ENCODE measurements around the gene LARP1. TPM values are rescaled to one million over a fixed set of nuclear protein-coding genes. Genes with fewer than 3 reads are reported as not detected.

Gene LARP1
- total and polyA plus RNA-seq, 10 of the 15 experiments (the other 5 are each of a cell fraction or from before 2014, with no cell fraction given): 22.6 to 227 (median 60.8) TPM

DNA sequence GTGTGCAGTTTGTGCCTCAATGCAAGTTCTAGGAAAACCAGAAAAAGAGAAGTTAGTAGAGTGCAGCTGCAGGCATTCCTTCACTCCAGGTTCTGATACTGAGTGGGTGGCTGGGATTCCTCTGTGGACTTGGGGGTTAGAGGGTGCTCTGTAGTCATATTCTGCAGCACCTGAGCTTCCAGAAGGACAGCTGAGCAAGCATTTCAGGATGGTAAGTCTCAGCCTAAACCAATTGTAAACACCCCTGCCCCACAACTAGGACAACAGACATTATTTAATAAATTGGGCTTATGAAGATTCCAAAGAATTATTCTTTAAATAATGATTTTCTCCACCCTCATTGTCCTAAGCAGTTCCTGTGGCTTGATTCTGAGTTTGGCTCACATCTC, 86.1 kb downstream of the LARP1 start:
- RAD21 ChIA-PET (ENCODE audit: unreplicated experiment): no interaction called here
- SMC1A ChIA-PET (ENCODE audit: uncharacterized antibody, unreplicated experiment): no interaction called here
- no peak overlapping the region for H3K9ac ChIP-seq (ENCODE audit: control insufficient read depth, insufficient read depth, low read length)
- DNase-seq (ENCODE audit: low read depth, low spot score) (no peak), FAIRE-seq (no peak), ATAC-seq (no peak)
- POLR2A ChIA-PET: no interaction called here
- H3K9me3 ChIP-seq (replicated peaks; ENCODE audit: control insufficient read depth, insufficient read depth, low read length): no peaks in the 10 kb centered on the region
- intact Hi-C loops (cut with micrococcal nuclease; ENCODE audit: unreplicated experiment) (no loop called here), in situ Hi-C loops (cut with MboI) (no loop called here)
- no peak overlapping the region for H3K27ac ChIP-seq (ENCODE audit: control insufficient read depth, insufficient read depth)
- no peak overlapping the region for H3K4me2 ChIP-seq (ENCODE audit: control insufficient read depth, insufficient read depth)
- H2AFZ ChIP-seq (ENCODE audit: control insufficient read depth, low read depth, low read length): no peak overlapping the region
- no peaks in the 10 kb centered on the region; a peak in 1 of 4 replicates for H3K36me3 ChIP-seq (ENCODE audit: control insufficient read depth in 2 of 2, insufficient read depth in 2 of 2, low read length in 1 of 2)
- TF ChIP-seq POLR2AphosphoS2 (IDR thresholded peaks at IDR 0.05; ENCODE audit: low read depth, low read length) (no peak), NR2C2 (IDR thresholded peaks at IDR 0.05; ENCODE audit: borderline replicate concordance, control insufficient read depth, insufficient read length, low read depth) (no peak), RCOR1 (conservative IDR thresholded peaks at IDR 0.05; ENCODE audit: low read depth, low read length) (no peak), CBX5 (IDR thresholded peaks at IDR 0.05; ENCODE audit: low read depth) (no peak), MYC (IDR thresholded peaks at IDR 0.05; ENCODE audit: insufficient read depth, insufficient read length, insufficient replicate concordance, low read length, severe bottlenecking) (no peak), TAF1 (IDR thresholded peaks at IDR 0.05; ENCODE audit: borderline replicate concordance, low read depth, low read length) (no peak), ZBTB4 (CRISPR knock-in tag; IDR thresholded peaks at IDR 0.05) (no peak), FOS (IDR thresholded peaks at IDR 0.05; ENCODE audit: borderline replicate concordance, extremely low read depth, insufficient read length) (no peak)
- TF ChIP-seq, protein P1, sequence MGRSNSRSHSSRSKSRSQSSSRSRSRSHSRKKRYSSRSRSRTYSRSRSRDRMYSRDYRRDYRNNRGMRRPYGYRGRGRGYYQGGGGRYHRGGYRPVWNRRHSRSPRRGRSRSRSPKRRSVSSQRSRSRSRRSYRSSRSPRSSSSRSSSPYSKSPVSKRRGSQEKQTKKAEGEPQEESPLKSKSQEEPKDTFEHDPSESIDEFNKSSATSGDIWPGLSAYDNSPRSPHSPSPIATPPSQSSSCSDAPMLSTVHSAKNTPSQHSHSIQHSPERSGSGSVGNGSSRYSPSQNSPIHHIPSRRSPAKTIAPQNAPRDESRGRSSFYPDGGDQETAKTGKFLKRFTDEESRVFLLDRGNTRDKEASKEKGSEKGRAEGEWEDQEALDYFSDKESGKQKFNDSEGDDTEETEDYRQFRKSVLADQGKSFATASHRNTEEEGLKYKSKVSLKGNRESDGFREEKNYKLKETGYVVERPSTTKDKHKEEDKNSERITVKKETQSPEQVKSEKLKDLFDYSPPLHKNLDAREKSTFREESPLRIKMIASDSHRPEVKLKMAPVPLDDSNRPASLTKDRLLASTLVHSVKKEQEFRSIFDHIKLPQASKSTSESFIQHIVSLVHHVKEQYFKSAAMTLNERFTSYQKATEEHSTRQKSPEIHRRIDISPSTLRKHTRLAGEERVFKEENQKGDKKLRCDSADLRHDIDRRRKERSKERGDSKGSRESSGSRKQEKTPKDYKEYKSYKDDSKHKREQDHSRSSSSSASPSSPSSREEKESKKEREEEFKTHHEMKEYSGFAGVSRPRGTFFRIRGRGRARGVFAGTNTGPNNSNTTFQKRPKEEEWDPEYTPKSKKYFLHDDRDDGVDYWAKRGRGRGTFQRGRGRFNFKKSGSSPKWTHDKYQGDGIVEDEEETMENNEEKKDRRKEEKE (IDR thresholded peaks at IDR 0.05): no peak
- TF ChIP-seq, protein P2, sequence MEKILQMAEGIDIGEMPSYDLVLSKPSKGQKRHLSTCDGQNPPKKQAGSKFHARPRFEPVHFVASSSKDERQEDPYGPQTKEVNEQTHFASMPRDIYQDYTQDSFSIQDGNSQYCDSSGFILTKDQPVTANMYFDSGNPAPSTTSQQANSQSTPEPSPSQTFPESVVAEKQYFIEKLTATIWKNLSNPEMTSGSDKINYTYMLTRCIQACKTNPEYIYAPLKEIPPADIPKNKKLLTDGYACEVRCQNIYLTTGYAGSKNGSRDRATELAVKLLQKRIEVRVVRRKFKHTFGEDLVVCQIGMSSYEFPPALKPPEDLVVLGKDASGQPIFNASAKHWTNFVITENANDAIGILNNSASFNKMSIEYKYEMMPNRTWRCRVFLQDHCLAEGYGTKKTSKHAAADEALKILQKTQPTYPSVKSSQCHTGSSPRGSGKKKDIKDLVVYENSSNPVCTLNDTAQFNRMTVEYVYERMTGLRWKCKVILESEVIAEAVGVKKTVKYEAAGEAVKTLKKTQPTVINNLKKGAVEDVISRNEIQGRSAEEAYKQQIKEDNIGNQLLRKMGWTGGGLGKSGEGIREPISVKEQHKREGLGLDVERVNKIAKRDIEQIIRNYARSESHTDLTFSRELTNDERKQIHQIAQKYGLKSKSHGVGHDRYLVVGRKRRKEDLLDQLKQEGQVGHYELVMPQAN (conservative IDR thresholded peaks at IDR 0.05): no peak
- no TSS peak for BruUV-seq (replicated peaks)
- H3K4me1 ChIP-seq (ENCODE audit: control insufficient read depth, insufficient read depth, low read length): no peaks in the 10 kb centered on the region
- H3K79me2 ChIP-seq (ENCODE audit: control insufficient read depth, insufficient read depth, low read length): no peaks in the 10 kb centered on the region
- CTCF ChIA-PET: interaction anchor here (1.2 kb wide), 1 partner anchor 8 kb away, joined by 3 read pairs; no protein-coding TSS in a partner anchor
- H4K20me1 ChIP-seq (ENCODE audit: control insufficient read depth, insufficient read depth): no peaks in the 10 kb centered on the region
- H3K4me3 ChIP-seq: no peak overlapping the region
- H3K27me3 ChIP-seq (replicated peaks in 1 of 2; ENCODE audit: control insufficient read depth in 2 of 2, insufficient read depth in 2 of 2, low read length in 1 of 2): no peaks in the 10 kb centered on the region

All from GM12878 (cell line).